NCI-H748 treated with DMSO at 0.1 percent for 48 hours (cell line): ENCODE data around the gene TMPRSS2.
"Not testable (repeated sequence)": the region's sequence is repeated elsewhere in the genome, so short reads cannot be mapped to it uniquely, and the experiment has no call there.

Experiments
- DNase-seq: peaks from one replicate; lab custom pipeline; 2025; lab: John Stamatoyannopoulos, UW

The TMPRSS2 gene

GRCh38 chr21:41425954-41426675 is 81.8 kb downstream of the TMPRSS2 start, which contains the start of gene MX1:
MX1 (plus strand) TSS chr21:41426239; CDS start chr21:41432071, 5,832 bp downstream.
- no peak for DNase-seq

- no peak for DNase-seq
These were observed 82.4 kb downstream of the TMPRSS2 start for GRCh38 chr21:41425588-41425953.

- not testable (repeated sequence) for DNase-seq
These were observed 84.7 kb downstream of the TMPRSS2 start for GRCh38 chr21:41423305-41423636.

- DNase-seq, result no peak
These were observed 85.2 kb downstream of the TMPRSS2 start for GRCh38 chr21:41422546-41423304.

GRCh38 chr21:41420998-41421397 is 87.0 kb downstream of the TMPRSS2 start:
- DNase-seq, result not testable (repeated sequence)

GRCh38 chr21:41419921-41420862 is 87.8 kb downstream of the TMPRSS2 start:
- no peak for DNase-seq

GRCh38 chr21:41418956-41419680 is 88.8 kb downstream of the TMPRSS2 start:
- DNase-seq, result no peak

- no peak for DNase-seq
These were observed 89.6 kb downstream of the TMPRSS2 start for GRCh38 chr21:41418393-41418792.

- DNase-seq, result not testable (repeated sequence)
These were observed 90.5 kb downstream of the TMPRSS2 start for GRCh38 chr21:41417505-41417904.
